Activated naive CD4-positive, alpha-beta T cell treated with anti-CD3 and anti-CD28 coated beads, Interleukin-2, amount 50 U/mL, for 24 hours (primary cell): ENCODE measurements around the gene CREB5.
"Not testable (repeated sequence)": the region's sequence is repeated elsewhere in the genome, so short reads cannot be mapped to it uniquely, and the experiment has no call there.

Experiments used
- H3K27ac Mint-ChIP-seq: one replicate; pipeline ENCODE4 v1.8.0; 2021; ENCODE audit warnings: mild to moderate bottlenecking, mixed read lengths
- H3K27me3 Mint-ChIP-seq: one replicate; pipeline ENCODE4 v1.8.0; 2021; ENCODE audit warnings: mixed read lengths
- H3K36me3 Mint-ChIP-seq: one replicate; pipeline ENCODE4 v1.8.0; 2021; ENCODE audit warnings: mixed read lengths
- H3K4me1 Mint-ChIP-seq: one replicate; pipeline ENCODE4 v1.8.0; 2021; ENCODE audit warnings: mixed read lengths
- H3K4me3 Mint-ChIP-seq: one replicate; pipeline ENCODE4 v1.8.0; 2021; ENCODE audit warnings: mild to moderate bottlenecking, mixed read lengths
- H3K9me3 Mint-ChIP-seq: one replicate; pipeline ENCODE4 v1.8.0; 2021; ENCODE audit warnings: mixed read lengths

Gene CREB5

DNA sequence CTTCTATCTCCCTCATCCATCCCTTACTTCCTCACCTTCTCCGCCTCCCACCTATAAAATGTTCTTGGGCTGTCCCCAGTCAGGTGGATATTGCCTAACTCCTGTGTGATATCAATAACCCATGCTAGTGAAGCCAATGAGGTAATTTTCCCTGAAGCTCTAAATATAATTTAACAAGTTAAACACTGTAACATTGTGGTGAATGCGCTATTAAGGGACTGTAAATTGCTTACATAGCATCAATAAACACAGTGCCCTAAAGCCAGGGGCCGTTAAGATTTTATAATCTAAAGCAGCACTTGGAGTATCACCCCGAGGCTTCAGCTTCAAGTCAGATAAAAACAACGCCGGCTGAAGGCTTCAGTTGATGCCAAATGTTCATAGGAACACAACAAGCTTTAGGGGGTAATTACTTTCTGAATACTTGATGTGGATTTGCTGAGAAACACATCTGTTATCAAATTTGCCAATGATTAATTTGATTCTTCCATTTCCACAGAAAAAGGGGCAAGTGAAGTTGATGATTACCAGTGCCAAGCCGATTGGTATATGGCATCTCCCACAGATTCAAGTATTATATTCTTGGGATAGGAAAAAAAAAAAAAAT lies 138.4 kb downstream of the CREB5 start:
- no peak overlapping the region for H3K4me3 Mint-ChIP-seq
- H3K27ac Mint-ChIP-seq: no peak overlapping the region
- peaks cover 10% of the 10 kb centered on the region for H3K27me3 Mint-ChIP-seq
- no peaks in the 10 kb centered on the region for H3K9me3 Mint-ChIP-seq
- H3K4me1 Mint-ChIP-seq: no peaks in the 10 kb centered on the region
- H3K36me3 Mint-ChIP-seq: no peaks in the 10 kb centered on the region

DNA sequence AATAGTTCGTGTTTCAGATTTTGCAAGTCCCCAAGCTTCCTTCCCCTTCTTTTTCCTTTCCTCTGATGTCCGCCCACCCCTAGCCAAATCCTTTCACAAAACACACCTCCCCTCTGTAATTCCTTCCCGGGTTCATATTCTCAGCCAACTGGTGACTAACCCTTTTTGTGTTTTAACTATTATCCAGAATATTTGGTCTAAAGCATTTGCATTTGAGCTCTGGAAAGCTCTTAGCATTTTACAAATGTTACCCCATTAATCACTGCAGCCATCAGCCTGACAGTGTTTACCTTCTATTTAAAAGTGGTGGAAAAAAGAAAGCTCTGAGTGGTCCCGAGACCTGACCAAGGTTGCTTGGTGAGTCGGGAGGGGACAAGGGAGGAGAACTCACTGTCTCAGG lies 139.0 kb downstream of the CREB5 start:
- no peaks in the 10 kb centered on the region for H3K9me3 Mint-ChIP-seq
- no peaks in the 10 kb centered on the region for H3K36me3 Mint-ChIP-seq
- no peak overlapping the region for H3K4me3 Mint-ChIP-seq
- peaks cover 10% of the 10 kb centered on the region for H3K27me3 Mint-ChIP-seq
- H3K4me1 Mint-ChIP-seq: no peaks in the 10 kb centered on the region
- no peak overlapping the region for H3K27ac Mint-ChIP-seq

DNA sequence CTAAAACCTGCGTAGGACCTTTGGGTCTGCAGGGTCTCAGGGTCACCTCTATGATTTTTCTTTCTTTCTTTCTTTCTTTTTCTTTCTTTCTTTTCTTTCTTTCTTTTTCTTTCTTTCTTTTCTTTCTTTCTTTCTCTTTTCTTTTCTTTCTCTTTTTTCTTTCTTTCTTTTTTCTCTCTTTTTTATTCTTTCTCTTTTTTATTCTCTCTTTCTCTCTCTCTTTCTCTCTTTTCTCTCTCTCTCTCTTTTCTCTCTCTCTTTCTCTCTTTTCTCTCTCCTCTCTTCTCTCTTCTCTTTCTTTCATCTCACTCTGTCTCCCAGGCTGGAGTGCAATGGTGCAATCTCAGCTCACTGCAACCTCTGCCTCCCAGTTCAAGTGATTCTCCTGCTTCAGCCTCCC lies 139.4 kb downstream of the CREB5 start:
- not testable (repeated sequence) for H3K4me1 Mint-ChIP-seq, H3K27ac Mint-ChIP-seq, H3K4me3 Mint-ChIP-seq, H3K27me3 Mint-ChIP-seq, H3K9me3 Mint-ChIP-seq, H3K36me3 Mint-ChIP-seq

DNA sequence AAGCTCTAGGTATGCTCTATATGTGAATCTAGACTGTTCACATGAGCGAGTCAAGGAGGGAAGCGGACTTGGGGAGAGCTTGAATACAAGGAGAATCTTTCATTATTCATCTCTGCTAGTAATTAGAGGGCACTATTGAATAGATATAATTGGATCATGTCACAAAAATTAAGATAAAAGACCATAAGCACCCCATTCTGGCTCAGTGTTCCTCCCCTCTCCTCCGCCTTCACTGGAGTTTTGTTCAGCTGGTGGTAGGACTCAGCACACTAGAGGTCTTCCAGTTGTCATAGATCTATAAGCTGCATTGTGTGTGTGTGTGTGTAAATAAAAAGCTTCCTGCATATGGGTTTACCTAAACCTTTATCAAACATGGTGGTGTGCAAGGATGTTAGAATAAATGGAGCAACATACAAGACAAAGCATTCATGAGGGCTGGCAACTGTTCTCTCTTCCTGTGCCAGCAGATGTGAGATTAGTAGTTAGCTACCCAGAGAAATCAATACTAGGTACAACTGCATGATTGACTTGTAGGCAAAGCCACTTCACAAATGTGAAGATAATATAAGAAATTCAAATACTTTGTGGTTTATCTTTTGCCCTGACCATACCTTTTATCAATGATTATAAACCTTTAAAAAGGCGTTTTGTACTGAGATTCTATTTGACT lies 142.6 kb downstream of the CREB5 start:
- H3K36me3 Mint-ChIP-seq: no peaks in the 10 kb centered on the region
- peaks cover 8% of the 10 kb centered on the region for H3K27me3 Mint-ChIP-seq
- no peak overlapping the region for H3K4me3 Mint-ChIP-seq
- no peaks in the 10 kb centered on the region for H3K9me3 Mint-ChIP-seq
- H3K27ac Mint-ChIP-seq: no peak overlapping the region
- H3K4me1 Mint-ChIP-seq: no peaks in the 10 kb centered on the region

DNA sequence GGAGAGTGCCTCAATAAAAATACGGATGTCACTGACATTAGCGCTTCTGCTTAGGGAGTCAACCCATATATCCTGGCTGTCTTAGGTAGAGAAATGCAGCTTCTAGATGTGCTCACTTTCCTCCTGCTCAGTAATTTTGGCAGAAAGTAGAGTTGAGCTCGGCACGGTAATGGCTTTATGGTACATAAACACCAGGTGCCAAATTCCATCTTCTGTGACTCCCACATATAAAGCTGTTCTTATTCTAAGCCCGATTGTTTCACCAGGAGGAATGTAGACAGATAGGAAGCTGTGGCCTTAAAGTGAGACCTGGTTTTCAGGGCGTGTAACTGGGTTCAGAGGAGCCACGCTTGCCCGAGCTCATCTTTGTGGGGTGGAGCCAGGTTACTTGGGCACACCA lies 143.7 kb downstream of the CREB5 start:
- Mint-ChIP-seq H3K36me3 (no peaks in the 10 kb centered on the region), H3K27ac (no peak overlapping the region), H3K27me3 (peaks cover 6% of the 10 kb centered on the region), H3K4me3 (no peak overlapping the region), H3K9me3 (no peaks in the 10 kb centered on the region), H3K4me1 (no peaks in the 10 kb centered on the region)

DNA sequence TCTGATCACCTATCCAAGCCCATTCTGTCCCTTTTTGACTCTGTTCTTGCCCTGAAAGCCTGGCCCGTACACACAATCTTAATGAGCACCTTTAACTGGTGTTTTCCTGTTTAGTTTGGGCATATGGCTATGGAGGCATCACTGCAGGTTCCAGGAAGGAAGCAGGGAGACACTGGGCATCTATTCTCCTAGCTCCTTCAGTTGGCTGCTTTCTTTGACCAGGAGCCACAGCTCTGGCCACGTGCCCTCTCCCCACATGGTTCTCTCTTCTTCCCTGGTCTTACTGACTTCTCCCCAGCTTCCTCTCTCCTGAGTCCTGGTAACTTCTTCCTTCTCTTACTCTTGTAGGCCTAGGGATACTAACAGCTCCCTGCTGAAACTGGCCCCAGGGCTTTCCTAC lies 144.4 kb downstream of the CREB5 start:
- Mint-ChIP-seq H3K9me3 (no peaks in the 10 kb centered on the region), H3K27me3 (peaks cover 3% of the 10 kb centered on the region), H3K36me3 (no peaks in the 10 kb centered on the region), H3K4me3 (no peak overlapping the region), H3K27ac (no peak overlapping the region), H3K4me1 (no peaks in the 10 kb centered on the region)

DNA sequence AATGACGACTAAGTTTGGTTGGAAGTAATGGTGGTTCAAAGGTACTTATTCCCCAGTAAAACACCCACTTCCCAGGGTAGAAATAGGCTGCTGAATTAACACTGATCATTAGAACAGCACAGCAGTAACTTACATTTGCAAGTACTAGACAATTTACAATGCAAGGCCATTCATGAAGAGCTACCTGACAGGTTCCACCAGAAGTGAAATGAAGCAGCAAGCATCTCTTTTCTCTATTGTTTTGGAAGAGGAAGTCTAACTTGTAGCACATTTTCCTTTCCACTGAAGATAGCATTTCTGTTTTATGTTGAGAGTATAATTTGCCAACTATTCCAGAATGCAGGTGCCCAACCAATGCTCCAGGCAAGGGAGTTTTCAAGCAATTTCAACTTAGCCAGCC lies 145.9 kb downstream of the CREB5 start:
- Mint-ChIP-seq H3K4me3 (no peak overlapping the region), H3K27me3 (peaks cover 3% of the 10 kb centered on the region), H3K9me3 (no peaks in the 10 kb centered on the region), H3K36me3 (no peaks in the 10 kb centered on the region), H3K27ac (no peak overlapping the region), H3K4me1 (no peaks in the 10 kb centered on the region)

DNA sequence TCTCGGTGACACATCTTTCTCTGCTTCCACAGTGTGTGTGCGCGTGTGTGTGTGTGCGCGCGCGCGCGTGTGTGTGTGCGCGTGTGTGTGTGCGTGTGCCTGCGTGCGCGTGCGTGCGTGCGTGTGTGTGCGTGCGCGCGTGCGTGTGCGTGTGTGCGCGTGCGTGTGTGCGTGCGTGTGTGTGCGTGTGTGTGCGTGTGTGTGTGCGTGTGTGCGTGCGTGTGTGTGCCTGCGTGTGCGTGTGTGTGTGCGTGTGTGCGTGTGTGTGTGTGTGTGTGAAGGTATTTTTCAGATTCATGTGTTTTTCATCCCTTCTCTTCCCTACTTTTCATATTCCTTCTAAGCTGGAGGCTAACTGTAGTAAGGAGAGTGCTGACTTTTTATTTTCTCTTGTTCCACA lies 148.4 kb downstream of the CREB5 start:
- H3K4me3 Mint-ChIP-seq: no peak overlapping the region
- no peaks in the 10 kb centered on the region for H3K4me1 Mint-ChIP-seq
- H3K27me3 Mint-ChIP-seq: peaks cover 4% of the 10 kb centered on the region
- H3K27ac Mint-ChIP-seq: no peak overlapping the region
- H3K9me3 Mint-ChIP-seq: no peaks in the 10 kb centered on the region
- H3K36me3 Mint-ChIP-seq: no peaks in the 10 kb centered on the region

DNA sequence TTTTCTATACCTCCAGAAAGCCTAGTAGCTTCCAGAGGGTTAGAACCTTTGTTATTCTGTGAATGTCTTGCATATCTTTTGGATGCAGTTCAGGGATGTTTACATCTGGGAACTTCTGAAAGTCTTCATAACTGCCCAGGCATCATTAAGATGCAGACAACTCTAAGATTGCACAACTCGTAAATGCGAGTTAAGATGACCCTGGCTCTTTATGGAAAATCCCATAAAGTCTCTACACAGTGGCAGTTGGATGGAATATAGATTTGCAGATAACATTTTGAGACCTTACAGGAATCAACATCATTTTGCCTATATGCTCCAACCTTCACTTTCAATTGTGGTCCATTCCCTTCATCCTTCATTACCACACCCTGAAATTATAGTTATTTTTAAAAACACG lies 151.7 kb downstream of the CREB5 start:
- Mint-ChIP-seq H3K27ac (no peak overlapping the region), H3K9me3 (no peaks in the 10 kb centered on the region), H3K36me3 (no peaks in the 10 kb centered on the region), H3K4me1 (no peaks in the 10 kb centered on the region), H3K27me3 (peaks cover 4% of the 10 kb centered on the region), H3K4me3 (no peak overlapping the region)

DNA sequence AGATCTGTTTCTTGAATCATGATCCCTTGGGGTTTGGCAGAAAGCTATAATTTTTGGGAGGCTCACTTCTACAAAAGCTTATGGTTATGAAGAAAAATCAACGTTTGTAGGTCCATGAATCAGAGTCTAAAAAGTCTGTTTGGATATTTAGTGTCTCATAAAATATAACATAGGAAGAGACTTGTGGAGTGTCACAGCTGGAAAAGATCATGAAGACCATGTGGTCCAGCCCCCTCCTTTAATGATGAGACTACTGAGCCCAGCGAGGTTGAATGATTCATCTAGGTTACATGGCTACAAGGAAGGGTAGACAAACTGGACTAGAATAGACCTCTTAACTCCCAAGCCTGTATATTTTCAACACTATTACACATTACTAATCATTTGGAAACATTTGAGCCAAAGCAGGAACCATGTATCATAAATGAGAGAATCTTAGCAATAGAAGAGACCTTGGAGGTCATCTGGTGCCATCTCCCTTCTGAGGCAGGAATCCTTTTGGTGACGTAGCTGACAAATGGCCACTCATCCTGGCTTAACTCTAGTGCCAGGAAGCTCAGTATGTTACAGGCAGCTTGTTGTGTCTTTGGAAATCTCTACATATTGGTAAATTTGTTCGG lies 152.5 kb downstream of the CREB5 start:
- Mint-ChIP-seq H3K4me3 (no peak overlapping the region), H3K27ac (no peak overlapping the region), H3K4me1 (no peaks in the 10 kb centered on the region), H3K9me3 (no peaks in the 10 kb centered on the region), H3K27me3 (peaks cover 4% of the 10 kb centered on the region), H3K36me3 (no peaks in the 10 kb centered on the region)

DNA sequence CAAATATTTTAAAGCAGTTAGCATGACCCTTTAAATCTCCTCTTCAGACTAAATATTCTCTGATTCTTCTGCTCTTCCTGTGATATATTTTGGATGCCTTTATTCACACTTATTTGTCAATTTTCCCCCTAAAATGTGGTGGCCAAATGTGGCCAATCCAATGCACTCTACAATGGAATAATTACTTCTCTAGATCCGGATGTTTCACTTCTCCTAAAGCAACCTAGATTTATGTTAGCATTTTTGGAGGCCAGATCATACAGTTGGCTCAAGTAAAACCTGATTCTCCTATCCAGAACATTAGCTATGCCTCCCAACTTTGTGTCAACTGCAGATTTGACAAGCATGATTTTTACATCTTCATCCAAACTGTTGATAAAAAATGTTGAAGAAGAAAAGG lies 153.7 kb downstream of the CREB5 start:
- peaks cover 4% of the 10 kb centered on the region for H3K27me3 Mint-ChIP-seq
- no peak overlapping the region for H3K27ac Mint-ChIP-seq
- H3K36me3 Mint-ChIP-seq: no peaks in the 10 kb centered on the region

DNA sequence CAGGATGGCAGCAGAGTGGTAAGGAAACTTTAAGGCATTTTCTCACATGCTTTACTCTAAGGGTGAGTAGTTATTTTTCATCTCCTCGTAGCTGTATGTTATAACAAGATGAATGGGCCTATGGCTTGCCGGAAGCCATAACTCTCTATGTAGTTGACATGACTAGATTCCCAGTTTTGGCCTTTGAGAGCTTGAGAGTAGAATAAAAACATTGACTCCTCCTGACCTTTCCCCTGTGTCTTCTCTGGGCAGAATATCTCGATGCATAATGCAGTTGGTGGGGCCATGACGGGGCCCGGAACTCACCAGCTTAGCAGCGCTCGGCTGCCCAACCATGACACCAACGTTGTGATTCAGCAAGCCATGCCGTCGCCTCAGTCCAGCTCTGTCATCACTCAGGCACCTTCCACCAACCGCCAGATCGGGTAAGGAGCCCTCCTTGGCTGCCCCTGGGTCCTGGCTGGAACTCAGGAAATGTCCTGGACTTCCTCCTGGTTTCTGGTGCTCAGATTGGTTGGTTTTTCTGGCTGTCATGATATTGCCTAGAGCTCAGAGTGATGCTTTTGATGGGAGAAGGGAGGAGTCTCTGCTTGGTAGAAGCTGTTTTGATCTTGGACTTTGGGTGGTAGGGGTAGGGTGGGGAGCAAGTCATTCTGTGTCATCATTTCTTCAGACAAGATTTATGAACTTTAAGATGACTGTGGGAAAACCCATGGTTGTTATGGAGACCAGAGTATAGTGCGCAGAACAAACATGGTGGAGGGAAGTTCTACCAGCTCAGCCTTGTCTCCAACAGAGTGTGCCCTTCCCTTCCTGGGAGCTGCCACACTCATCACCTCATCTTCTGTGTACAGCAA lies 158.0 kb downstream of the CREB5 start:
- H3K4me3 Mint-ChIP-seq: no peak overlapping the region
- H3K27me3 Mint-ChIP-seq: peaks cover 9% of the 10 kb centered on the region
- no peak overlapping the region for H3K27ac Mint-ChIP-seq
- H3K4me1 Mint-ChIP-seq: no peaks in the 10 kb centered on the region
- no peaks in the 10 kb centered on the region for H3K36me3 Mint-ChIP-seq
- no peaks in the 10 kb centered on the region for H3K9me3 Mint-ChIP-seq

More for the DNA sequence above, 153.7 kb downstream of the CREB5 start:
- H3K9me3 Mint-ChIP-seq: no peaks in the 10 kb centered on the region
- no peaks in the 10 kb centered on the region for H3K4me1 Mint-ChIP-seq
- no peak overlapping the region for H3K4me3 Mint-ChIP-seq

DNA sequence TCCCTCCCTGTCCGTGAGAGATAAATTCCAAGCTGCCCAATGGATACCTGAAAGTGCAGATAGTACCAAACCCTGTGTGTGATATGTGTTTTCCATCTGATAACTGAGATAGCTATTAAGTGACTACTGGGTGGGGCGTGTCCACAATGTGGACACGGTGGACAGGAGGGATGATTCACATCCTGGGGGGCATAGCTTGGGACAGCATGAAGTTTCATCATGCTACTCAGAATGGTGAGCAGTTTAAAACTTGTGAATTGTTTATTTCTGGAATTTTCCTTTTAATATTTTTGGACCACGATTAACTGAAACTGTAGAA lies 158.6 kb downstream of the CREB5 start:
- Mint-ChIP-seq H3K4me1 (no peaks in the 10 kb centered on the region), H3K4me3 (no peak overlapping the region), H3K27me3 (peaks cover 9% of the 10 kb centered on the region), H3K9me3 (no peaks in the 10 kb centered on the region), H3K27ac (no peak overlapping the region), H3K36me3 (no peaks in the 10 kb centered on the region)

DNA sequence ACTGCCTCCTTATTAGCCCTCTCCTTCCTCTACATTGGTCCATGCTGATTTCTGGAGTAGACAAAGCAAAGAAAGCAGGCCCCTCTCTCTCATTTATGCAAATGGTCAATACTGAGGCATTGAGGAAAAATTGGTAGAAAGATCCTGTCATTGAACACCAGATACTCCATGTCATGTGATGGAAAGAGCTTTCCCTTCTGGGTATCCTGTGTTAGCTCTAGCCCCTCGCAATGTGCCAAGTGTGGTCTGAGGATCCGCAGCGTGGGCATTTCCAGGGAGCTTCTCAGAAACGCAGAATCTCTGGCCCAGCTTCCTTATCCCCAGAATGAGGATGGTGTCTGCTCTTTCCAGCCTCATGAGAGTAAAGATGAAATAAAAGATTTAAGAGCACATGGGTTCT lies 159.1 kb downstream of the CREB5 start:
- Mint-ChIP-seq H3K36me3 (no peaks in the 10 kb centered on the region), H3K4me3 (no peak overlapping the region), H3K4me1 (no peaks in the 10 kb centered on the region), H3K9me3 (no peaks in the 10 kb centered on the region), H3K27ac (no peak overlapping the region), H3K27me3 (peaks cover 9% of the 10 kb centered on the region)

DNA sequence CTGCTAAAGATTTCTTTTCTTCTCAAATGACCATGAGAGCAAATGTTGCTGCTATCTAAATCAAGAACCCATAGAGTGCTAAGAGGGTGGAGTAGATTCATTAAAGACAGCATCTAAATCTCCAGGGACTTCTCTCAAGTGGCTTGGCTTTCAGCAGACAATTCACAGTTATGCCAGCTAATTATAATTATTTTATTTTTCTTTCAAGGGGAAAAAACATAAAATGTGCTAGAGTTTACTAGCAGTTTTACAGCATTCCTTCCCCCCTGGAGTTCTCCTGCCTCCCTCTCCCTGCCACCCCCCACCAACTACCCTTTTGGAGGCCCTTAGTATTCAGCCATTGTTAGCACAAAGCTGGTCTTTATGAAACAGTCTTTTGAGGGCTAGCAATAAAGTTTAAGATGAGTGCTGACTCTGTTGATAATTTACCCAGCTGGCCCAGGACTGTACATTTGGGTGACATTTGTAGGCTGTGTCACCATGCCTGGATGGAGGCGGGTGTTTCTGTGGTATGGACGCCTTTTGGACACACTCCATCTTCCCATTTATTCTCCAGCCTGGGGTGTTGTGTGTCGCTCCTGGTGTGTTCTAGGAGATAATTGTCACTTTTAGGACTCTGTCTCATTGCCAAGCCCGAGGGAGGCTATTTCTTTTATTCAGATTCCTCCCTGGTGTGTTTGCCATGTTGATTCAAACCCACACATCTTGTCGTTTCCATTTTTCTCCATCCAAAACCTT lies 160.2 kb downstream of the CREB5 start:
- Mint-ChIP-seq H3K4me3 (no peak overlapping the region), H3K36me3 (no peaks in the 10 kb centered on the region), H3K9me3 (no peaks in the 10 kb centered on the region), H3K27ac (no peak overlapping the region), H3K27me3 (peaks cover 9% of the 10 kb centered on the region), H3K4me1 (no peaks in the 10 kb centered on the region)
